IMR-90 (cell line): ENCODE measurements around the gene HOXB7. TPM values are rescaled to one million over a fixed set of nuclear protein-coding genes. Genes with fewer than 3 reads are reported as not detected.

ENCODE experiments used
- BHLHE40 ChIP-seq: fragments of 150-350 bp; IDR thresholded peaks from 2 replicates; pipeline ENCODE4 v1.6.1; 2016; ENCODE audit warnings: mild to moderate bottlenecking, low read depth, low read length
- CEBPB ChIP-seq: IDR thresholded peaks from 2 replicates; pipeline ENCODE4 v1.6.1; 2012; ENCODE audit warnings: low read depth, low read length, improper control_type of control experiment
- MAZ ChIP-seq: IDR thresholded peaks from 2 replicates; pipeline ENCODE4 v1.6.1; 2012; ENCODE audit warnings: low read depth, mild to moderate bottlenecking, low read length, improper control_type of control experiment, moderate library complexity, borderline replicate concordance
- NFE2L2 ChIP-seq: fragments of 150-350 bp; IDR thresholded peaks from 2 replicates; pipeline ENCODE4 v1.6.1; 2016; ENCODE audit warnings: low read depth, mild to moderate bottlenecking, low read length
- RAD21 ChIP-seq: IDR thresholded peaks from 2 replicates; pipeline ENCODE4 v1.6.1; 2012; ENCODE audit warnings: low read length, improper control_type of control experiment
- RCOR1 ChIP-seq: IDR thresholded peaks from 2 replicates; pipeline ENCODE4 v1.6.1; 2012; ENCODE audit warnings: mild to moderate bottlenecking, low read length, improper control_type of control experiment; ENCODE audit not compliant: insufficient replicate concordance
- polyA plus RNA-seq, 3 experiments: library from polyadenylated mRNA; depleted of rRNA; stranded (reverse); fragments of >200 nt; gene quantifications; 2 replicates each; pipeline ENCODE4 v1.2.3, GENCODE V29; 2012; ENCODE audit warnings: low replicate concordance in 1 of 3
- total RNA-seq: library from RNA; depleted of rRNA; stranded (reverse); fragments of >200 nt; gene quantifications from 2 replicates; pipeline ENCODE4 v1.2.3, GENCODE V29; 2012

HOXB7 gene
- total and polyA plus RNA-seq, 2 of the 4 experiments (the other 2 are of a cell fraction), result 1.8 to 6.7 TPM

- TF ChIP-seq RAD21 (no peak), BHLHE40 (no peak), RCOR1 (no peak), MAZ (no peak), CEBPB (no peak), NFE2L2 (no peak)
These were observed 17.5 kb downstream of the HOXB7 start, which contains the start of gene HOXB5 (continued) for GRCh38 chr17:48593126-48593829.
